Keratinocyte (primary cell): Measurements from ENCODE around the gene FAM240A. TPM values are rescaled to one million over a fixed set of nuclear protein-coding genes. Genes with fewer than 3 reads are reported as not detected.

Source experiments
- DNase-seq: peaks from one replicate; pipeline ENCODE4 v3.0.0-alpha.2; 2011; ENCODE audit warnings: low read depth, missing footprints, low spot score
- FAIRE-seq: peaks from 2 replicates; lab custom pipeline; 2011; peaks lifted over from hg19 to GRCh38; lab: Jason Lieb, UNC
- H2AFZ ChIP-seq: 2 replicates; pipeline ENCODE4 v1.6.0; 2012; ENCODE audit warnings: low read length, control low read depth, inconsistent platforms; ENCODE audit not compliant: control insufficient read depth
- H3K27ac ChIP-seq: 2 replicates; pipeline ENCODE4 v1.5.1; 2011; ENCODE audit warnings: low read length; ENCODE audit not compliant: control insufficient read depth, insufficient read depth
- H3K27me3 ChIP-seq: 3 replicates; pipeline ENCODE4 v1.6.0; 2011; ENCODE audit warnings: low read length; ENCODE audit not compliant: control insufficient read depth, insufficient read depth; ENCODE audit errors: extremely low read depth
- H3K36me3 ChIP-seq, 2 experiments: 2 replicates in 1 of 2; 3 replicates in 1 of 2; pipeline ENCODE4 v1.5.1; 2011; ENCODE audit warnings: low read length in 2 of 2, mild to moderate bottlenecking in 1 of 2; ENCODE audit not compliant: control insufficient read depth in 2 of 2, insufficient read depth in 2 of 2; ENCODE audit errors: extremely low read depth in 1 of 2
- H3K4me1 ChIP-seq: 3 replicates; pipeline ENCODE4 v1.5.1; 2011; ENCODE audit warnings: low read length; ENCODE audit not compliant: control insufficient read depth, insufficient read depth; ENCODE audit errors: extremely low read depth
- H3K4me2 ChIP-seq: 3 replicates; pipeline ENCODE4 v1.6.0; 2011; ENCODE audit warnings: low read depth, low read length; ENCODE audit not compliant: control insufficient read depth, insufficient read depth; ENCODE audit errors: extremely low read depth
- H3K4me3 ChIP-seq, 3 experiments: fragments of 200-600 bp in 1 of 3; sonication (generic) in 1 of 3; 2 replicates in 2 of 3; 3 replicates in 1 of 3; pipeline ENCODE4 v1.5.1; 2011 to 2016; ENCODE audit warnings: low read length in 3 of 3, mild to moderate bottlenecking in 3 of 3, control low read depth in 2 of 3, inconsistent platforms in 1 of 3, low read depth in 1 of 3, mixed read lengths in 1 of 3, mixed run types in 1 of 3, moderate library complexity in 1 of 3; ENCODE audit not compliant: control insufficient read depth in 2 of 3, insufficient read depth in 2 of 3; ENCODE audit errors: extremely low read depth in 1 of 3
- H3K79me2 ChIP-seq: 2 replicates; pipeline ENCODE4 v1.6.0; 2012; ENCODE audit warnings: low read length; ENCODE audit not compliant: control insufficient read depth, insufficient read depth
- H3K9ac ChIP-seq: 3 replicates; pipeline ENCODE4 v1.6.0; 2011; ENCODE audit warnings: low read length; ENCODE audit not compliant: control insufficient read depth, insufficient read depth; ENCODE audit errors: extremely low read depth
- H3K9me1 ChIP-seq: 3 replicates; pipeline ENCODE4 v1.6.0; 2011; ENCODE audit warnings: low read length; ENCODE audit not compliant: control insufficient read depth, insufficient read depth; ENCODE audit errors: extremely low read depth
- H3K9me3 ChIP-seq: 2 replicates; pipeline ENCODE4 v1.5.1; 2012; ENCODE audit warnings: low read depth, low read length; ENCODE audit not compliant: control insufficient read depth
- H4K20me1 ChIP-seq: 3 replicates; pipeline ENCODE4 v1.6.0; 2011; ENCODE audit warnings: low read length; ENCODE audit not compliant: control insufficient read depth, insufficient read depth; ENCODE audit errors: extremely low read depth
- EZH2 ChIP-seq: IDR thresholded peaks from one replicate; pipeline ENCODE4 v1.6.1; 2012; ENCODE audit warnings: inconsistent platforms, mild to moderate bottlenecking, low read length, moderate library complexity
- dilution Hi-C: fragments of 300-500 bp; cut with MboI; formaldehyde crosslinking; loops from one replicate; pipeline ENCODE4 v1.7.0; 2020; ENCODE audit warnings: low sequenced_read_pairs; ENCODE audit not compliant: extremely low pct_ligation_motif_present
- polyA plus RNA-seq, 5 experiments: library from polyadenylated mRNA; depleted of rRNA in 3 of 5; stranded (reverse) in 3 of 5; stranded (forward) in 1 of 5; unstranded in 1 of 5; fragments of >200 nt; gene quantifications; 1 replicate in 1 of 5; 2 replicates in 3 of 5; 3 replicates in 1 of 5; pipeline versions ENCODE4 v1.2.1 to v1.2.3, GENCODE V29; 2011 to 2012; ENCODE audit warnings: missing spikeins in 2 of 5, low read depth in 1 of 5, low replicate concordance in 1 of 5
- TF ChIP-seq, protein P1 (sequence below), 3 experiments: IDR thresholded peaks in 1 of 3; conservative IDR thresholded peaks in 1 of 3; optimal IDR thresholded peaks in 1 of 3; 2 replicates in 2 of 3; 3 replicates in 1 of 3; pipeline versions ENCODE3 to v1.5.1; 2011; ENCODE audit warnings: low read length in 3 of 3, mild to moderate bottlenecking in 3 of 3, moderate library complexity in 2 of 3, control low read depth in 1 of 3, inconsistent platforms in 1 of 3; ENCODE audit not compliant: insufficient read depth in 2 of 3; ENCODE audit errors: extremely low read depth in 1 of 3

FAM240A gene
- polyA plus RNA-seq, 1 donor (not counting 4 experiments of a cell fraction or from before 2014, with no cell fraction given), result not detected

- no peak overlapping the region for H3K27ac ChIP-seq
- H3K36me3 ChIP-seq, result no peaks in the 10 kb centered on the region
- no peak overlapping the region for H3K4me3 ChIP-seq
- peaks cover 20% of the 10 kb centered on the region for H3K4me1 ChIP-seq
- no peak overlapping the region for H2AFZ ChIP-seq
- no peaks in the 10 kb centered on the region for H4K20me1 ChIP-seq
- H3K27me3 ChIP-seq, result no peaks in the 10 kb centered on the region
- no peak overlapping the region for H3K9ac ChIP-seq
- no peaks in the 10 kb centered on the region for H3K79me2 ChIP-seq
- H3K4me2 ChIP-seq, result no peak overlapping the region
- peaks cover 2% of the 10 kb centered on the region for H3K9me1 ChIP-seq
- no peak for TF ChIP-seq EZH2
- TF ChIP-seq, protein P1, sequence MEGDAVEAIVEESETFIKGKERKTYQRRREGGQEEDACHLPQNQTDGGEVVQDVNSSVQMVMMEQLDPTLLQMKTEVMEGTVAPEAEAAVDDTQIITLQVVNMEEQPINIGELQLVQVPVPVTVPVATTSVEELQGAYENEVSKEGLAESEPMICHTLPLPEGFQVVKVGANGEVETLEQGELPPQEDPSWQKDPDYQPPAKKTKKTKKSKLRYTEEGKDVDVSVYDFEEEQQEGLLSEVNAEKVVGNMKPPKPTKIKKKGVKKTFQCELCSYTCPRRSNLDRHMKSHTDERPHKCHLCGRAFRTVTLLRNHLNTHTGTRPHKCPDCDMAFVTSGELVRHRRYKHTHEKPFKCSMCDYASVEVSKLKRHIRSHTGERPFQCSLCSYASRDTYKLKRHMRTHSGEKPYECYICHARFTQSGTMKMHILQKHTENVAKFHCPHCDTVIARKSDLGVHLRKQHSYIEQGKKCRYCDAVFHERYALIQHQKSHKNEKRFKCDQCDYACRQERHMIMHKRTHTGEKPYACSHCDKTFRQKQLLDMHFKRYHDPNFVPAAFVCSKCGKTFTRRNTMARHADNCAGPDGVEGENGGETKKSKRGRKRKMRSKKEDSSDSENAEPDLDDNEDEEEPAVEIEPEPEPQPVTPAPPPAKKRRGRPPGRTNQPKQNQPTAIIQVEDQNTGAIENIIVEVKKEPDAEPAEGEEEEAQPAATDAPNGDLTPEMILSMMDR (optimal IDR thresholded peaks at IDR 0.05 in 1 of 3, IDR thresholded peaks at IDR 0.05 in 1 of 3, conservative IDR thresholded peaks at IDR 0.05 in 1 of 3; ENCODE audit: extremely low read depth in 1 of 3, insufficient read depth in 2 of 3, low read length in 3 of 3), result no peak
- FAIRE-seq (no peak), DNase-seq (no peak)
- H3K9me3 ChIP-seq, result no peaks in the 10 kb centered on the region
- dilution Hi-C loops, result no loop called here
Measured at GRCh38 chr3:46662771-46663551, 50.6 kb downstream of the FAM240A start.

- no peak for TF ChIP-seq EZH2
- TF ChIP-seq, protein P1 (optimal IDR thresholded peaks at IDR 0.05 in 1 of 3, IDR thresholded peaks at IDR 0.05 in 1 of 3, conservative IDR thresholded peaks at IDR 0.05 in 1 of 3; ENCODE audit: extremely low read depth in 1 of 3, insufficient read depth in 2 of 3, low read length in 3 of 3), result peak in 2 of 3 experiments; percentile 18 to 28
- peaks cover 2% of the 10 kb centered on the region for H3K9me1 ChIP-seq
- H3K4me3 ChIP-seq, result no peak overlapping the region
- no peaks in the 10 kb centered on the region for H3K36me3 ChIP-seq
- peaks cover 20% of the 10 kb centered on the region for H3K4me1 ChIP-seq
- no peaks in the 10 kb centered on the region for H4K20me1 ChIP-seq
- no peak overlapping the region for H2AFZ ChIP-seq
- FAIRE-seq (no peak), DNase-seq (no peak)
- H3K79me2 ChIP-seq, result no peaks in the 10 kb centered on the region
- H3K27ac ChIP-seq, result no peak overlapping the region
- no peak overlapping the region for H3K4me2 ChIP-seq
- dilution Hi-C loops, result no loop called here
- H3K9ac ChIP-seq, result no peak overlapping the region
- no peaks in the 10 kb centered on the region for H3K9me3 ChIP-seq
- no peaks in the 10 kb centered on the region for H3K27me3 ChIP-seq
Measured at GRCh38 chr3:46663591-46664135, 51.3 kb downstream of the FAM240A start.
